ENCODE data around the gene MAB21L4.
A peak's percentile ranks its signal among the peaks of the same experiment; 100 is the strongest.

MAB21L4 gene

GRCh38 chr2:240875228-240876034 is 20.5 kb downstream of the MAB21L4 start:
- no peak for DNase-seq

GRCh38 chr2:240874715-240875227 is 21.2 kb downstream of the MAB21L4 start:
- no peak for DNase-seq

GRCh38 chr2:240873805-240874714 is 21.9 kb downstream of the MAB21L4 start:
- peak; percentile 14 for DNase-seq

DNA sequence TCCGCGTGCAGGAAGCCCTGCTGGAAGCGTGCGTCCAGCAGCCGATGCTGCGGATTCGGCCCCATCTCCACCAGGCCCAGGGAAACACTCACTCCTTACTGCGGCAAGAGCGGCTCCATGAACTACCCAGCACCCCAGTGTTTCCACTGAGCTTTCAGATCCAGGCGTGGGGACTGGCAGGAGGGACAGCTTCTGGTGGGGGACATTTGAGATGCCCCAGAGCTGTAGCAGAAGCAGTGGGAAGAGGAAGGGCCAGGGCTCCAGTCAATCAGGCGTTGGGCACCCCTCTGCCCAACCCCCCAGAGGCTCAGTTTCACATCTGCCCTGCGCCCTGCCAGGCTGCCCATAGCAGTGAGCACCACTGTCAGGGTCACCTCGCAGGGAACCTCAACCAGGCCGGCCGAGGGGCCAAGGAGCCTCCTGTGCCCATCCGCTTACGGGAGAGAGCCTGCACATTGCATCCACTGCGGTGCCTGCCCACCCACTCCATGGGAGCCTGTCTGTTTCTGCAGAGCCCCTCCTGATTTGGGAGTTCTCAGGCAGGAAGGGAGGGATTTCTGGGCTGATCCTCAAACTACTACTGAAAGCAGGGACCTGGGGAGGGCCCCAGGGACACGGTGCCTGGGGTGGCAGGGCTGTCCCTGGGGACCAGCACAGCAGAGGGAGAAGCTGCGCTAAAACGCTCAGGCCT is 22.7 kb downstream of the MAB21L4 start:
- DNase-seq: no peak

DNA sequence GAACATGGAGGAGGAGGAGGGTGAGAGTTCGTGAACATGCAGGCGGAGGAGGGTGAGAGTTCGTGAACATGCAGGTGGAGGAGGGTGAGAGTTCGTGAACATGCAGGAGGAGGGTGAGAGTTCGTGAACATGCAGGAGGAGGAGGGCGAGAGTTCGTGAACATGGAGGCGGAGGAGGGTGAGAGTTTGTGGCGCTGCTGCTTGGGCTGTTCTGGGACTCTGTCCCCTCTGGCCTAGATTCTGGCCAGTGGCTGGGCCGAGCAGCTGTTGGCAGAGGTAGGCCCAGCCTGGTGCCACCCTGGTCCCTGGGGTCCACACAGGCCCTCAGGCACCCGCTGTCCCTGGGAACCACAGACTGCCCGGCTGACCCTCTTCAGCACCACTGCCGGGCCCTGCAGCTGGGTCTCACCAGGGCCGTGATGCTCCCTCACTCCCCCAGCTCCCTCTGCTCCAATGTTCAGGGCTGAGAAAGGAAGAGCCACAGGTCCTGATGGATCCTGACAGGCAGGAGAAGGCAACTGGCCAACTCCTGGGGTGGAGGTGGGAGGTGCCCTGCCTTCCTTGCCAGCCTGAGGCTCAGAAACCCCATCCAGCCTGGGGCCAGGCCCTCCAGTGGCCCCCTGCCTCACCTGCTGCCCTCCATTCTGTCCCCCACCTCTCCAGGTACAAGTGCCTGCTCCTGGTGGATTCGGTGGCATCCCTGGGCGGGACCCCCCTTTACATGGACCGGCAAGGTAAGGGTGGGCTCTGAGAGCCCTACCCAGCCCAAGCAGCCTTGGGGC is 23.4 kb downstream of the MAB21L4 start:
- no peak for DNase-seq

- no peak for DNase-seq
Measured at GRCh38 chr2:240871071-240871958, 24.6 kb downstream of the MAB21L4 start.

DNA sequence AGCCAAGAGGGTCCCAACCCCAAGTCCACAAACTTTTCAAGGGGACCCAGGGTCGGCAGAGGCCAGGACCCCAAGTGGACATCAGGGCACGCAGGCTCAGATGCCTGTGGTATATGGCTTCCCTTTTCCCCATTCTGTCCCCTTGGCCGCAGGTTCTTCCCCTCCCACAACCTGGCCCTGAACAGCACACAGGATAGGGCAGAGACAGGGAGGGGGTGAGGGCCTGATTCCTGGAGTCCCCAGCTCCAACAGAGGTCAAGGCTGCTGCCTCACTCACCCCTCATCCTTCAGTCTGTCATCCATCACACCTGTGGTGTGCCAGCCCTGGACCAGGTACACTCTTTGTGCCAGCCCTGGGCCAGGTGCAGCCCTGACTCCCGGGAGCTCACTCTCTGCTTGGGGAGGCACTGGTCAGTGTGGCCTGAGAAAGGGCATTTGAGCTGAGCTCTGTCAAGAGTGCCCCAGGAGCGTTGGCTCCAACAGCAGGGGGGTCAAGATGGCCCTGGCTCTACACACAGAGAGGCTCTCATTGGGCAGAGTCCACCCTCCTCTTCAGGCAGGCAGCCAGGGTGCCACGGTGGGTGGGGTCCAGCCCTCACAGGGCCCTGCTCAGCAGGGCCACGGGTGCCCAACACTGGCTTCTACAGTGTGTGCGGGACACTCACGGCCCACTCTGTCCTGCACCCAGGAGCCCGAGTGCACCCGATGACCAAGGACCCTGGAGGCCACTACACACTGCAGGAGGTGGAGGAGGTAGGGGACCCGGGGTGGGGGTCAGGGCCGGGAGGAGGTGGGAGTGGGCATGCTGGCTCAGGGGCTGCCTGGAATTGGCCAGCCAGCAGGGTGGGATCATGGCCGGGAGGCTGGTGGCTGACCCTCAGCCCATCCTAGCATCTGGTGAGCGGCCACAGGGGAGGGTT is 25.7 kb downstream of the MAB21L4 start:
- no peak for DNase-seq

DNA sequence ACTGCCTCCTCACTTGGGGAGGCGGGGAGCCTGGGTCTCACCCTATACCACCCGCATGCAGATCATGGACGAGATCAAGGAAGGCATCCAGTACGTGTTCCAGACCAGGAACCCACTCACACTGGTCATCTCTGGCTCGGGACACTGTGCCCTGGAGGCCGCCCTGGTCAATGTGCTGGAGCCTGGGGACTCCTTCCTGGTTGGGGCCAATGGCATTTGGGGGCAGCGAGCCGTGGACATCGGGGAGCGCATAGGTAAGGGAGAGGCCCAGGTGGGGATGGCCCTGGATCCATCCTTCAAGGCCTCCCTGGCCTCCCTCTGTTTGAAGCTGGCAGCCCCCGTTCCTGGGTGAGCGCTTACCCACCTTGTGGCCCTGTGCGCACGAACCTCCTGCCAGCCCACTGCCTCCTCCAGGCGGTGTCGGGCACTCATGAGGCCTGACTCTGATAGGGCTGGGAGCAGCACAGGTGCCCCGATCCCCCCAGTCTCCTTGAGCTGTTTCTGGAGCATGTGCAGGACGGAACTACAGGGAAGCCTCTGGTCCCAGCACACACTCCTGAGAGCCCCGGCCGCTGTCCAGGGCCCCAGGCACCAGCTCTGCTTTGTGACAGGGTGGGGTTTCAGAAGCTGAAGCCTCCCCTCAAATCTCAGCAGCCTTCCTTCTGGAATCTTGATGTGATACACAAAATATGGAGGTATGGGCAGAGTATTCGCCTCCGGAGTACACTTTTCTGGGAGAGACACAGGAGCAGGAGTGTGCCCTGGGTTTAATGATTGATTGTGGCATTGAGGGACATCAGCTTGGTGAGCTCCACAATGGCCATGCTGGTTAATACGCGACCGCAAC is 26.6 kb downstream of the MAB21L4 start:
- no peak for DNase-seq

- DNase-seq: no peak
Measured at GRCh38 chr2:240868286-240869108, 27.5 kb downstream of the MAB21L4 start, which contains the start of gene AGXT. Gene AGXT, plus strand, starts transcription at chr2:240868824. Its CDS starts 42 bp downstream, at chr2:240868866.

DNA sequence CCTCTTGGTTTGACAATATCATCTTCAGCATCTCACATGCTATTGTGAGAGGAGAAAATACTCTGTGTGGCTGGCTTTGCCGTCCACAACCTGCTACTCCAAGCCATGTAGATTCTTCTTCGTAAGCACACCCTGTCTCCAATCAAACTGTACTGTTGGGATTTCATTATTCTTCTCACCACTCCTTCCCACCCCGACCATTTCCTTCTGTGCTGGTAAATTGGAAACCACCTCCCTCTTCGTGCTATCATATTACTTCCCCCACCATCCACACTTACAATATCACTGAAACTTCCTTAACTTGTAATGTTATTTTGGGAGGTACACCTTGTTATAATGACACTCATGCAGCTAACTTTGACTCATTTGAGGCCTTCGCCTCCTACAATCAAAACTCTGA is 30.6 kb downstream of the MAB21L4 start:
- no peak for DNase-seq

DNA sequence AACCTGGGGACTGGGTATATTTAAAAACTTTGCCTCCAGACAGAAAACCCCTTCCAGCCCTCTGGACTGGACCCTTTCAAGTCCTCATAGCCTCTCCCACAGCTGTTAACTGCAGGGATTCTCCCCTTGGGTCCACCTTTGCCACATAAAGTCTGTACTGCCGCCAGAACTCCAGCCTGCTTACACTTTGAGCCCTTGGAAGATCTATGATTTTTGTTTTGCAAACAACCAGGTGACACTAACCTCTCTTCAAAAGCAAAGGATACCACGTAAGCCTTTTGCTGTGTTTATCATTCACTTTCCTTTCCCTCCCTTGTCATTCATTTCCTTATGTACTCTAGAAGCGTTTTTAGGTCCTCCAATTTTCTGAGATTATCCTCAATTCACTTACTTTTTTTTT is 31.5 kb downstream of the MAB21L4 start:
- no peak for DNase-seq

DNA sequence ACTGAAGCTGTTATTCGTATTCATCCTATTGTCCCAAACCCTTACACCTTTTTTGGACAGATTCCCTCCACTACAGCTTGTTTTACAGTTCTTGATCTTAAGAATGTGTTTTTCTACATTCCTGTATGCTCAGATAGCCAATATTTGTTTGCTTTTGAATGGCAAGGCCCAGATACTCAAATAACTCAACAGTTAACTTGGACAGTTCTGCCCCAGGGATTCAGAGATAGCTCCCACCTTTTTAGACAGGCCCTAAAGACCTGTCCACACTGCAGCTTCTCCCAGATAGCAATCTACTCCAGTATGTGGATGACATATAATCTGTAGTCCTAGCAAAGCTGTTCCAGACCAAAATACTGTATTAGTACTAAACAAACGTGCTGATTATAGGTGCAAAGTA is 34.4 kb downstream of the MAB21L4 start:
- DNase-seq: no peak

DNA sequence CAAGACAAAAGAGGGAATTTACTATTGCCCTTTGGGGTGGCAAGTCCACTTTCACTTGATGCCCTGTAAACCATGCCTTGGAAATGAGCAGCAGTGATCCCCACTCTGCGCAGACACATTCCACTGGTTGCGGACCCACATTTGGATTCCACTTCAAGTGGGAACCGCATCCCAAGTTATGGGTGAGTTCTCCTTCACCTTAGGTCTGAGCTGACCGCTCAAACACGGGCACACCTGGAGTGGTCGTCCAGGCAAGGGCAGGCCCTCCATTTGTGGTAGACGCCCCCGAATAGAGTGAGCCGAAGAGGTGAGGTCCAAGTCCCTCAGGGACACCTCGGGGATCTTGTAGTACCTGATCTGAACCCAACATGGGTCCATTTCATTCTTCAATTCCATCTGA is 37.1 kb downstream of the MAB21L4 start:
- DNase-seq: no peak

GRCh38 chr2:240858321-240858720 is 37.6 kb downstream of the MAB21L4 start:
- DNase-seq: no peak

DNA sequence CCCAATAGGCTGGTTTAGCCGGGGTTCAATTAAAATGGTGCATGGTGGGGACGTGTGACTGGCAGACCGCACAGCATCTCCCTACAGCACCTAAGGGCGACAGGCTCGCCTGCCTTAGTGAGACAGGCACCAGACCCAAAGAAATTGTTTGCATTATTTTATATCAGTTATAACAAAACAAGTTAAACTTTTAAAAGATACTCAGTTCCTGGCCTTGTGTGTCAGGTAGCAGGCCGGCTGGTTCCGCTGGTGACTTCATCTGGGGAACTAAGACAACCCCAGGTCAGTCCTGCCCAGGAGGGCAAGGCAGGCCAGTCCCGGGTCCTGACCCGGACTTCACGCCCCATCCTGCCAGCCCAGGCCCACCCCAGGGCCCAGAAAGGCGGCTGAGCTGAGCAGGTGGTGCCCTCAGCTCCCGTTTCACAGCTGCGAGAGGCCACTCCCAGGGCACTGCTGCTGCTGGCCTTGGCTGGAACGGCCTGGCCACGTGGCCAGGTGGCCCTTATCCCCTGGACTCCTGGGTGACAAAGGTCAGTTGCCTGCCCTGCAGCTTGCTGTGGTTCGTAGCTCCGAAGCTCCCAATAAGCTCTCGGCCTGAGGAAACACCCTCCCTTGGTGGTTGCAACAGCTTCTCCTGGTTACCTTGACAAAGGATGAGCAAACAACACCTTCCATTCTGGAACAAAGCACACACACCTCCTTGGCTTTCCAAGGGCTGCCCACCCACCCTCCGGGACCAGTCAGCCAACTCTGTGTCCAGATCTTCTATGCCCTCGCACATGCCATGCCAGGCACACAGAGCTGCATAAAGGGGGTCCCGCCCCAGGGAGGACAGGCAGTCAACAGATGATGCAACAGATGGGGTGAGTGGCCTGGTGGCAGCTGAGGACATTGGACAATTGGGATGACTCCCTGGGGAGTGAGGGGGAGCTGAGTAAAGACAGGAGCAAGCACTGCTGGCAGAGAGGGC is 38.6 kb downstream of the MAB21L4 start:
- no peak for DNase-seq

- no peak for DNase-seq
Measured at GRCh38 chr2:240856151-240856980, 39.6 kb downstream of the MAB21L4 start.
